Astrocyte (in vitro differentiated cells and primary cell): Measurements from ENCODE around the gene KRT39. TPM values are rescaled to one million over a fixed set of nuclear protein-coding genes. Genes with fewer than 3 reads are reported as not detected.

Experiments used
- DNase-seq: peaks from one replicate; pipeline ENCODE4 v3.0.0-alpha.2; 2010; ENCODE audit warnings: low read depth
- FAIRE-seq: peaks from 2 replicates; lab custom pipeline; 2011; peaks lifted over from hg19 to GRCh38; lab: Jason Lieb, UNC
- H2AFZ ChIP-seq: 2 replicates; pipeline ENCODE4 v1.6.0; 2012; ENCODE audit warnings: low read depth, low read length, inconsistent platforms
- H3K27ac ChIP-seq: 2 replicates; pipeline ENCODE4 v1.5.1; 2011; ENCODE audit warnings: low read depth, low read length, inconsistent platforms
- H3K27me3 ChIP-seq: 2 replicates; pipeline ENCODE4 v1.6.0; 2011; ENCODE audit warnings: low read length, inconsistent platforms; ENCODE audit not compliant: insufficient read depth
- H3K36me3 ChIP-seq: 2 replicates; pipeline ENCODE4 v1.5.1; 2011; ENCODE audit warnings: low read length, inconsistent platforms; ENCODE audit not compliant: insufficient read depth
- H3K4me1 ChIP-seq: 2 replicates; pipeline ENCODE4 v1.5.1; 2011; ENCODE audit warnings: low read length, inconsistent platforms; ENCODE audit not compliant: insufficient read depth
- H3K4me2 ChIP-seq: 2 replicates; pipeline ENCODE4 v1.6.0; 2012; ENCODE audit warnings: low read length, inconsistent platforms
- H3K4me3 ChIP-seq: 2 replicates; pipeline ENCODE4 v1.5.1; 2011; ENCODE audit warnings: low read depth, mild to moderate bottlenecking, low read length, inconsistent platforms; ENCODE audit not compliant: insufficient read depth
- H3K79me2 ChIP-seq: 2 replicates; pipeline ENCODE4 v1.6.0; 2012; ENCODE audit warnings: mild to moderate bottlenecking, low read length, inconsistent platforms; ENCODE audit not compliant: insufficient read depth
- H3K9ac ChIP-seq: 2 replicates; pipeline ENCODE4 v1.6.0; 2012; ENCODE audit warnings: mild to moderate bottlenecking, low read length, inconsistent platforms
- H3K9me3 ChIP-seq: 2 replicates; pipeline ENCODE4 v1.5.1; 2012; ENCODE audit warnings: low read depth, mild to moderate bottlenecking, low read length, inconsistent platforms; ENCODE audit not compliant: insufficient read depth
- H4K20me1 ChIP-seq: 2 replicates; pipeline ENCODE4 v1.6.0; 2012; ENCODE audit warnings: low read length, inconsistent platforms; ENCODE audit not compliant: insufficient read depth
- H3K27ac Mint-ChIP-seq: one replicate; pipeline ENCODE4 v1.8.0; 2021; ENCODE audit warnings: mild to moderate bottlenecking, mixed read lengths; ENCODE audit not compliant: unreplicated experiment
- H3K27me3 Mint-ChIP-seq: one replicate; pipeline ENCODE4 v1.8.0; 2021; ENCODE audit warnings: low read depth, mixed read lengths; ENCODE audit not compliant: unreplicated experiment
- H3K36me3 Mint-ChIP-seq: one replicate; pipeline ENCODE4 v1.8.0; 2021; ENCODE audit warnings: low read depth, mixed read lengths; ENCODE audit not compliant: unreplicated experiment
- H3K4me1 Mint-ChIP-seq: one replicate; pipeline ENCODE4 v1.8.0; 2021; ENCODE audit warnings: low read depth, mixed read lengths; ENCODE audit not compliant: unreplicated experiment
- H3K4me3 Mint-ChIP-seq: one replicate; pipeline ENCODE4 v1.8.0; 2021; ENCODE audit warnings: mild to moderate bottlenecking, moderate library complexity, mixed read lengths; ENCODE audit not compliant: unreplicated experiment
- H3K9me3 Mint-ChIP-seq: one replicate; pipeline ENCODE4 v1.8.0; 2021; ENCODE audit warnings: mild to moderate bottlenecking, mixed read lengths; ENCODE audit not compliant: unreplicated experiment
- EZH2 ChIP-seq: IDR thresholded peaks from 2 replicates; pipeline ENCODE4 v1.6.1; 2012; ENCODE audit warnings: mild to moderate bottlenecking, low read length, inconsistent platforms; ENCODE audit not compliant: insufficient read depth
- total RNA-seq: library from RNA; stranded (reverse); gene quantifications from 2 replicates; pipeline ENCODE4 v1.2.1, GENCODE V29; 2021
- TF ChIP-seq, protein P1 (sequence below): IDR thresholded peaks from 2 replicates; pipeline ENCODE4 v1.5.1; 2011; ENCODE audit warnings: low read depth, mild to moderate bottlenecking, inconsistent platforms, low read length, moderate library complexity; ENCODE audit not compliant: insufficient read depth

Gene KRT39
- total RNA-seq, 1 donor from 2014 or later, result not detected

DNA sequence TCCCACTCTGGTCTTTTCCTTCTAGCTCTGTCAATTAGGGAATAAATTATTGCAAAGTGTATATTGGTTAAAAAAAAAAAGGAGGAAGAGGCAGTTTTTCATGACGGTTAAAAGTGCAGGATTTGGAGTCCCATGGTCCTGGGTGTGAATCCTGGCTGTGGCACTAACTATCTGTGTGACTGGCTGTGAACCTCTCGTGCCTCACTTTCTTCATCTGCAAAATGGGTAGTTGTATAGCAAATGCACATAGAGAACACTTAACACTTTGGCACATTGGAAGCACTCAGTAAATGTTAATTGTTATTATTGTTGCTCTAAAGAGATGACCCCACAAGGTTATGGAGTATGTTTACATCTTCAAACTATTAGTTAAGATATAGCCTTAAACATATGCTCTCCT lies 18.8 kb downstream of the KRT39 start:
- FAIRE-seq, result no peak
- H3K36me3 Mint-ChIP-seq, result no peaks in the 10 kb centered on the region

DNA sequence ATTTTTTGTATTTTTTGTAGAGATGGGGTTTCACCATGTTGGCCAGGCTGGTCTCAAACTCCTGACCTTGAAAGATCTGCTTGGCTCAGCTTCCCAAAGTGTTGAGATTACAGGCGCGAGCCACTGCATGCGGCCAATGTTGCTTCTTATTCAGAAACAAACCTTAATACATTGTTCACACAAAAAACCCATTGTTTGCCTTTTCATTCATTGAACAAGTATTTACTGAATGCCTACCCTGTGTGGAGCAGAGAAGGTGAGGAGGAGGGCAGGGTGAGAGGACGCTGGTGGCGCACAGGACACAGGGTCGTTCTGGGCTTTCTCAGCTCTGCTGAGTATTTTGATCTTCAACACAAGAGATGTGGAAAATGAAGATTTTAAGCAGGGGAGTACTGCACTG lies 21.3 kb downstream of the KRT39 start:
- Mint-ChIP-seq H3K27me3 (no peaks in the 10 kb centered on the region), H3K4me3 (no peak overlapping the region), H3K36me3 (no peaks in the 10 kb centered on the region), H3K27ac (no peak overlapping the region), H3K4me1 (peaks cover 2% of the 10 kb centered on the region), H3K9me3 (peaks cover 3% of the 10 kb centered on the region)
- no peak for DNase-seq
- H3K79me2 ChIP-seq, result no peaks in the 10 kb centered on the region
- no peak overlapping the region for H3K27ac ChIP-seq
- no peak overlapping the region for H3K4me3 ChIP-seq
- H3K4me2 ChIP-seq, result no peak overlapping the region
- no peaks in the 10 kb centered on the region for H3K9me3 ChIP-seq
- H3K36me3 ChIP-seq, result no peaks in the 10 kb centered on the region
- no peak for FAIRE-seq
- H2AFZ ChIP-seq, result no peak overlapping the region
- no peaks in the 10 kb centered on the region for H3K27me3 ChIP-seq
- no peaks in the 10 kb centered on the region for H3K4me1 ChIP-seq
- no peak overlapping the region for H3K9ac ChIP-seq
- no peak for TF ChIP-seq EZH2
- TF ChIP-seq, protein P1, sequence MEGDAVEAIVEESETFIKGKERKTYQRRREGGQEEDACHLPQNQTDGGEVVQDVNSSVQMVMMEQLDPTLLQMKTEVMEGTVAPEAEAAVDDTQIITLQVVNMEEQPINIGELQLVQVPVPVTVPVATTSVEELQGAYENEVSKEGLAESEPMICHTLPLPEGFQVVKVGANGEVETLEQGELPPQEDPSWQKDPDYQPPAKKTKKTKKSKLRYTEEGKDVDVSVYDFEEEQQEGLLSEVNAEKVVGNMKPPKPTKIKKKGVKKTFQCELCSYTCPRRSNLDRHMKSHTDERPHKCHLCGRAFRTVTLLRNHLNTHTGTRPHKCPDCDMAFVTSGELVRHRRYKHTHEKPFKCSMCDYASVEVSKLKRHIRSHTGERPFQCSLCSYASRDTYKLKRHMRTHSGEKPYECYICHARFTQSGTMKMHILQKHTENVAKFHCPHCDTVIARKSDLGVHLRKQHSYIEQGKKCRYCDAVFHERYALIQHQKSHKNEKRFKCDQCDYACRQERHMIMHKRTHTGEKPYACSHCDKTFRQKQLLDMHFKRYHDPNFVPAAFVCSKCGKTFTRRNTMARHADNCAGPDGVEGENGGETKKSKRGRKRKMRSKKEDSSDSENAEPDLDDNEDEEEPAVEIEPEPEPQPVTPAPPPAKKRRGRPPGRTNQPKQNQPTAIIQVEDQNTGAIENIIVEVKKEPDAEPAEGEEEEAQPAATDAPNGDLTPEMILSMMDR, result no peak
- no peaks in the 10 kb centered on the region for H4K20me1 ChIP-seq

More for the DNA sequence above, 18.8 kb downstream of the KRT39 start:
- no peak overlapping the region for H3K4me3 Mint-ChIP-seq
- no peak overlapping the region for H3K27ac ChIP-seq
- no peak for DNase-seq
- H3K9me3 Mint-ChIP-seq, result peaks cover 3% of the 10 kb centered on the region
- H3K4me1 Mint-ChIP-seq, result peaks cover 17% of the 10 kb centered on the region
- H4K20me1 ChIP-seq, result no peaks in the 10 kb centered on the region
- no peaks in the 10 kb centered on the region for H3K36me3 ChIP-seq
- TF ChIP-seq EZH2, result no peak
- TF ChIP-seq, protein P1, result no peak
- no peak overlapping the region for H3K4me2 ChIP-seq
- H3K27me3 ChIP-seq, result no peaks in the 10 kb centered on the region
- peaks cover 9% of the 10 kb centered on the region for H3K4me1 ChIP-seq
- no peak overlapping the region for H3K4me3 ChIP-seq
- no peaks in the 10 kb centered on the region for H3K79me2 ChIP-seq
- H3K27me3 Mint-ChIP-seq, result no peaks in the 10 kb centered on the region
- no peak overlapping the region for H3K9ac ChIP-seq
- H2AFZ ChIP-seq, result no peak overlapping the region
- H3K27ac Mint-ChIP-seq, result no peak overlapping the region
- H3K9me3 ChIP-seq, result no peaks in the 10 kb centered on the region

DNA sequence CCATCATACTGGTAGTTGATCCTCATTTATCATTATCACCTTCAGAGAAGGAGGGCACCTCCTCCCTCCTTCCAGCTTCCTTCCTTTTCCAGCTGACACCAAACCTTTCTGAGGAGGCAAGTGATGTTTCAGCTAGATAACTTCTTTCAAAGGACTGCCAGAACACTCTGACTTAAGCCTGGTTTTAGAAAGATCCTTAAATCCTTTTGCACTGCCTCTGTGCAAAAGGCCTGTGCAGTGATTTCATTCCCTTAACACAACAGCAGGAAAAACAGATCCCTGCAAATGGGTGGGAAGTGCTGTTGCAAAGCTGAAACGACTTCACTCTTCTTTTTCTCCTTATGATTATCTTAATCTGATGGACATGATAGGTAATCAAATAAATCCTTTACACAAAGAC lies 22.2 kb downstream of the KRT39 start:
- Histone ChIP-seq H3K4me2 (no peak overlapping the region), H3K9ac (no peak overlapping the region), H3K27me3 (no peaks in the 10 kb centered on the region), H3K27ac (no peak overlapping the region), H3K9me3 (no peaks in the 10 kb centered on the region), H3K4me3 (no peak overlapping the region), H3K4me1 (no peaks in the 10 kb centered on the region), H3K36me3 (no peaks in the 10 kb centered on the region), H2AFZ (no peak overlapping the region), H4K20me1 (no peaks in the 10 kb centered on the region), H3K79me2 (no peaks in the 10 kb centered on the region)
- Mint-ChIP-seq H3K4me3 (no peak overlapping the region), H3K4me1 (peaks cover 2% of the 10 kb centered on the region), H3K27me3 (no peaks in the 10 kb centered on the region), H3K36me3 (no peaks in the 10 kb centered on the region), H3K27ac (no peak overlapping the region), H3K9me3 (peaks cover 3% of the 10 kb centered on the region)
- FAIRE-seq (no peak), DNase-seq (no peak)
- TF ChIP-seq, protein P1, result no peak
- no peak for TF ChIP-seq EZH2
